Stimulated activated CD4-positive, alpha-beta T cell treated with anti-CD3 and anti-CD28 coated beads, Interleukin-12 subunit alpha, Interleukin-12 subunit beta, amount 100 ng/mL, for 48 hours (primary cell): Measurements from ENCODE around the gene SARDH.
"Not testable (repeated sequence)": the region's sequence is repeated elsewhere in the genome, so short reads cannot be mapped to it uniquely, and the experiment has no call there.

Experiments
- DNase-seq, 3 donors: peaks; one replicate each; pipeline ENCODE4 v3.0.0-alpha.2; 2020; ENCODE audit warnings: low read depth in 2 of 3, low spot score in 1 of 3

Gene SARDH

DNA sequence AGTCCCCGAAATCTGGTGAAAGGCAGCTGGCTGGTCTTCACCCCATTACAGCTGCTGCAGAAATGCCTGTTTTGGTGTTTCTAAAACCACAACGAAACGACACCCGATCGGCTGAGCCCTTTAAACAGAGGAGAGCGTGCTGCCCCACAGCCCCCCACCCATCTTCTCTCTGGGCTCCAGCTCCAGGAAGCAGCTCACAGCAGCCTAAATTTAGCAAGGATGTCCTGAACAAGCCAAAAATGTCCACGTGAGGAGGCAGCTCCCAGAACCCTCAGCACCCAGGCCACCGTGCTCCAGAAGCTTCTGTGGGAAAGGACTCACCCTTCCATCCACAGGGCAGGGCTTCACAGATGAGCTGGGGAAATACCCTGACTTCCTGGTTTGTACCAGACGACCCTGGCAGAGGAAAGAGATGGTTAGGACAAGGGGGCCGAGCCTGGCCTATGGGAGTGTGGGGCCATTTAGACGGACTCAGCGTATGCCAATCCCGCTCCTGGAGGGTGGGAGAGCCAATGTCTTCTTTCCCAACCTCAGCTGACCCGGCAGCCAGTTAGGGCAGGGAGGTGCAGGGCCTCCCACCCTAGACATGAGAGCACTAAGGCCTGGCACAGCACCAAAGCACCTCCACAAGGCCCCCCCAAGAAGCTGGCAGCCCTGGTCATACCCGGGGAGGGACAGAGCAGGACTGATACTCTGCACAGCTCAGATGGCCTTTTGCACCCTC, 39.1 kb upstream of the SARDH start:
- DNase-seq, result no peak

DNA sequence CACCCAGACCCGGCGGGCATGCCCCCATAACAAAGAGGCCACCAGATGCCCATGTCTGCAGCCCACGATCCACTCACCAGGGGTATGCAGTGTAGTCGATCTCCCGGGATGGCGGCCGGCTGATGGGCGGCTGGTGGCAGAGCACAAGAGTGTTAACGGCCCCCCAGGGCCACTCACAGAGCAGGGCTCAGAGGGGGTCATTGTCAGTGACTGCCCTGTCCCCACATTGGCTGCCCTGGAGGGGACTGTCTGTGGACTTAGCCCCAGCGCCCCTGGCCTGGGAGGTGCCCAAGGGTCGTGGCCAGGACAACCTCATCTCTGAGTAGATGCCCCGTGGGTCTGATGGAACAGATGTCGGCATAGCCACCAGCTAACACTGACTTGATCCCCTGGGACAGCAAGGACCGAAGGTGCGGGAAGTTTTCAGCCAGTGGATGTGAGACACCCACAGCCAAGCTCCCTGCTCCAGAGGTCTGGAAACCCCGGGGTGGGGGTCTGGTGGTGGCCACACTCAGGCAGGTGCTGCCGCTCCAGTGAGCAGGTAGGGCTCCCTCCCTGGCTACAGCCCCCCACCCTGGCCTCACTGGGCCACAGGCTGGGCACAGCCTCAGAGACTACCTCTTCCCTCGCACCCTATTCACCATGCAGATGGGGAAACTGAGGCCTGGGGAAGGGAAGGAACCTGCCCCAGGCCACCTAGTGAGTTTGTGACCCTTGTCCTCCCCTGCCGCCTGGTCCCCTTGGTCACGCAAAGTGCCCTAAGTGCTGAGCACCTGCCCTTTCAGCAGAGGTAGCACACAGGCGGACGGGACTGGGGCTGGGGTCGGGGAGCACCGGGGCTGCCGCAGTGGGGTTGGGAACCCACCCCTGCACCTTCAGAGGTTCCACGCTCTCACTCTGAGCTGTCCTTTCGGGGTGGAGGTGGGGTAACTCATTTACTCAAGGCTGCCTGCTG, 38.1 kb upstream of the SARDH start:
- DNase-seq, result no peak

DNA sequence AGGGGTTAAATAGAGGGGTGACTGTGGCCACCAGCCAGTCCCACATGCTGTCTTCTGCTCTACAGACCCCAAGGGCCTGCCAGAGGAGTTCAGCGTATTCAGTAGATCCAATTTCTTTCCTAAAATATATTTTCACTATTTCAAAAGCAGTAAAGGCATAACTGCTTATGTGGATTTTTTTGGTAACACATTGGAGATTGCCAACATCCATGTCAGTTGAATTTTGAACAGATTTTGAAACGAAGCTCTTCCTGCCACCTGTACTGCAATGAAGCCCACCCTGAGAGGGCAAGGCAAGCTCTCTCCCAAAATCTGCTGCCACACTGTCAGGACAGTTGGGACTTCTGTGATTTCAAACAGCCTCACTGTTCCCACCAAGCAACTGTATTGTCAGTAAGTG, 37.1 kb upstream of the SARDH start:
- no peak for DNase-seq

GRCh38 chr9:133774799-133775198, 36.6 kb upstream of the SARDH start:
- DNase-seq, result no peak

DNA sequence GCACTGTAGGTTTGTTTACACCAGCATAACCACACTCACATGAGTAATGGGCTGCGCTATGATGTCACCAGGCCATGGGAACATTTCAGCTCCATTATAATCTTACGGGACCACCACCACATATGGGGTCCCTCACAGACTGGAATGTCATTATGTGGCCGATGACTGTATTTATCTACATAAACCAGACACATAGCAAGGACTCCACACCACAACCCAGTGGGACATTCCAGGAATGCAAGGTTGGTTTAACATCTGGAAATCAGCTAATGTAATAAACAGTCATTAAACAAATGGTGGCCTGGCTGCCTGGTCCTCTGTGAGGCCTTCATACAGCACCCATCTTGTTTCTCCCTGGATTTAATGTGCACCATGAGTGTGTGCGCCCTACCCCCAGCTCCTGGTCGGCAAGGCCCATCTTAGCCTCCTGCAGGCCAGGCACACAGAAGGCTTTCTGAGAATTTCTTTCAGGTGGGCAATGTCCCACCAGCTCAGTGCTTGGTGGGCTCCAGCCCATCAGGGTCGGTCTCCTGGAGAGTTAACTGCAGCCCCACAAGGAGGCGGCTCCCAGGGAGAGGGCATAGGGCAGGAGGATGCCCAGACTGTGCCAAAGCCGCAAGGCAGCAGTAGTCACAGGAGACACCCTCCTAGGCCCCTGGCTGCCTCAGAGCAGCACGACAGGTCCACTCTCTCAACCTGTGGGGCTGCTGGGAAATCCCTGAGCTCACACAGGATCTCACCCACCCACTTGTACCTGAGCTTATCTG, 35.9 kb upstream of the SARDH start:
- no peak for DNase-seq

DNA sequence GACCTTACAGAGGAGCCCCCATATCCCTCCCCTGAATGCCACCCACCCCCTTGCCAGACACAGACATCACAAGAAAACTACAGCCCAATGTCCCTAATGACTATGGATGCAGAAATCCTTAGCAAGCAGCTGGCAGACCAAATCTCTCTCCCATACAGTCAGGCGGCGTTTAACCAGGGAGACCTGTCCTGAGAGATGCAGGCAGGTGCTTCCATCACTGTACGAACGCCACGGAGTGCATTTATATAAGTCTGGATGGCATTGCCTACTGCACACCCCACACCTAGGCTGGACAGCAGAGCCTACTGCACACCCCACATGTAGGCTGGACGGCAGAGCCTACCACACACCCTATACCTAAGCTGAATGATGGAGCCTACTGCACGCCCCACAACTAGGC, 34.4 kb upstream of the SARDH start:
- no peak for DNase-seq

- DNase-seq, result no peak
Observed at GRCh38 chr9:133771486-133772482, 33.6 kb upstream of the SARDH start.

- no peak for DNase-seq
Observed at GRCh38 chr9:133770076-133770777, 32.1 kb upstream of the SARDH start.

DNA sequence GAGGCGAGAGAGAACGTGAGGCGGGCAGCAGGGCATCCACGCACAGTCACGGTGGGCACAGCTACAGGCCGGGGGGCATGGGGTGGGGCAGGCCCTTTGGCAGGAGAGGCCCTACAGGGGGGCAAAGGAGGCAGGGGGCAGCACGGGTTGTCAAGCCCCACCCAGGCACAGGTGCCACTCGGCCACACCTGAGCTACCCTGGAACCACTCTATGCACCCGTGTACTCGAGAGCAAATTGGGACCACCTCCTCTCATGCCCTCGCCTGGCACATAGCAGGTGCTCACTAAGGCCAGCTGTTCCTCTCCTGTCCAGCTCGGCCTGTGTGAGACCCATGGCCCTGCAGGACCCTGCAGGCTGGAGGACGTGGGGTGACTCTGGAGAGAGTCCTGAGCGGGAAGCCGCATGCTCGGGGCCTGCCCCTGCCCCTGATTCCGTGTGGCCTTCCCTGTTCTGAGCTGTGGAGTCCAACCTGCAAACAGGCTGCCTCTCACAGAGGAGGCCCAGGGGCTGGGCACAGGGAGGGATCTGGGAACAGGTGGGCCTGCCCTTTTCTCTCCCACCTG, 31.4 kb upstream of the SARDH start:
- DNase-seq, result no peak

GRCh38 chr9:133768859-133769510, 30.8 kb upstream of the SARDH start:
- DNase-seq, result no peak

- no peak for DNase-seq
Observed at GRCh38 chr9:133768371-133768858, 30.3 kb upstream of the SARDH start.

GRCh38 chr9:133767625-133768024, 29.5 kb upstream of the SARDH start:
- no peak for DNase-seq

DNA sequence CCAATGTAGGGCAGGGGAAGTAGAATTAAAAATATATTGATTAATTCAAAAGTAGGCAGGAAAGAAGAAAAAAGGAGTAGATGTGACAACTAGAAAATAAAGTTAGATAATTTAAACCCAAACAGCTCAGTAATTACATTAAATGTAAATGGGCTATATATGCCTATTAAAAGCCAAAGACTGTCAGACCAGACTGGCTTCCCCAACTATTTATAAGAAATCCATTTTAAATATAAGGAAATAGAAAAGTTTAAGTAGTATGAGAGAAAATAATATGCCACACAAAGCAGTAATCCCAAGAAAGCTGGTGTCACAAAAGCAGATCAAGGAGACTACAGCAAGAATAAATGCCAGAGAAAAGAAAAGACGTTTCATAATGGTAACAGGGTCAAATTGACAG, 28.9 kb upstream of the SARDH start:
- no peak for DNase-seq

- DNase-seq, result not testable (repeated sequence)
Observed at GRCh38 chr9:133766234-133766633, 28.1 kb upstream of the SARDH start.

- no peak for DNase-seq
Observed at GRCh38 chr9:133763272-133764183, 25.4 kb upstream of the SARDH start.

DNA sequence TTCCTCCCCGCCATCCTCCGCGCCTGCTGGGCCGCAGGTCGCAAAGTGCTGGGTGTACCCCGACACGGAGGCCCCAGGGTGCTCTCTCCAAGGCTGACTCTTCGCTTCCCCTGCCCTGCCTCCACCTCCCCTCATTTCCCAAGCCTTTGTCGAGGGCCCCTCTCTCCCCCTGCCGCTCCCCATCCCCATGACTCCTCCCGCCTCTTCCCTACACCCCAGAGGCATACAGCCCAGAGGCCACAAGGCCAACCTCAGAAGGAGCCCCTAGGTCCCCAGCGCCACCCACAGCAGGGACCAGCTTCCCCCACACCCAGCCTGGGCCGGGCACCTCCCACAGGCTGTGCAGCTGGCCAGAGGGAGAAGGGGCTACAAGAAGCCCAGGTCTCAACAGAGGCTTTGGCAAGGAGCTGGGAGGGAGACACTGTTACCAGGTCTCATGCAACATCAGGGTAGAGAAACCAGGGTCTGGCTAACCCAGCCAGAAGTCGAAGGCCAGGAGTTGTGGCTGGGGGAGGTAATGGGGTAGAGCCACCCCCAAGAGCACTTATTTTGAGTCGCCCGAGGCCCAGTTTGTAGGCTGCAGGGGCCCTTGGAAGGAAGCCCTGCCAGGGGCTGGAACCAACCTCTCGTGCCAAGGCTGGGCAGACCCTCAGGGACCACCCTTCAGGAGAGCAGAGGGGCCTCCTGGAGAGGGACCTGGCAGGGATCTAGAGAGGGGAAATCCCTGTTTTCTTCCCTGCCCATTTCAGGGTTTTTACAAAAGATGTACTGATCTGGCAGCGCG, 24.5 kb upstream of the SARDH start:
- no peak for DNase-seq
